Hindlimb muscle (tissue), 1 donor: Measurements from ENCODE around the gene PTPRN2. TPM values are rescaled to one million over a fixed set of nuclear protein-coding genes. Genes with fewer than 3 reads are reported as not detected.
"Not testable (repeated sequence)": the region's sequence is repeated elsewhere in the genome, so short reads cannot be mapped to it uniquely, and the experiment has no call there.

Source experiments
- DNase-seq: peaks from one replicate; pipeline ENCODE4 v3.0.0-alpha.2; 2013
- polyA plus RNA-seq: library from polyadenylated mRNA; unstranded; fragments of 120-200 nt; gene quantifications from one replicate; pipeline ENCODE4 v1.2.1, GENCODE V29; 2013; ENCODE audit not compliant: insufficient read length

The PTPRN2 gene
- polyA plus RNA-seq, 1 donor: 2.0 TPM

GRCh38 chr7:158246960-158247673 lies 340.5 kb downstream of the PTPRN2 start:
- no peak for DNase-seq

DNA sequence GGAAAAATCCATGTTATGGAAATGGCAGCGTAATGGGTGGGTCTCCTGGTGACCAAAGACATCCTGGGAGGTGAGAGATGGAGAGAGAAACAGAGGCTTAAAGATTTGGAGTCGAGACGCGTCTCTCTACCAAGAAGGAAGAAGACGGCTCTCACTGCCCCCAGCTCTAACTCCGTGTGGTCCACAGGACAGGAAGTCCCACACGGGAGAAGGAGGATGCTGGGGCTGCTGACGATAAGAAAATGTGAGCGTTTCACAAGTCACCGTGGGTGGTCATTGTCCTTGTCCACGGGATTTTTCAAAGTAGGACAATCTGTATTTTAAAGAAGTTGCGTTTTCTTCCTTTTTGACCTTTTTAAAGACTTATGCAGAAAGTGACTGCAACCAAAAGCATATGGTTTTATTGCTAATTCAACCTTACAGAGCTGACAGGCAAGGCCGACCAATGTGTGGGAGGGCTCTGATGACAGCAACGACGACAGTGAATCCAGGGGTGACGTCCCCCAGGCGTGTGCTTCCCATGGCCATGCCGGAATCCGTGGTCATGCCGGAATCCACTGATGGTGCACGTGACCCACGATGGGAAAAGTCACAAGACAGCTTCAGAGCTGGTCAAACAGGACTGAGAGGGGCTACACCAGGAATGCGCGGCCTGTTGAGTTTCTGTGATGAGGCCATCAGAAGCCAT lies 341.2 kb downstream of the PTPRN2 start:
- no peak for DNase-seq

DNA sequence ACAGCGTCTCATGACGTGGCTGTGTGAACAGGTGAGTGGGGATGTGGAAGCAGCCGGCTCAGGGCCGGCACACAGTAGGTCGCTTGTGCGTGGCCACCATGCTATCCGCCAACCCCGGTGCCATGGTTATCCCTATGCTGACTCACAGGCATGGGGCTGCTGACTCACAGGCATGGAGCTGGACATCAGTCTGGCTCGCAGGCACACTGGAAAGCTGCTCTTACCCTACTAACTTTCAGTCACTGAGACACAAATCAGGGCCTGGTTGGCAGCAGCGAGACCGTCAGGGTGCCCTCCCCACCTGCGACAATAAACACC lies 341.9 kb downstream of the PTPRN2 start:
- no peak for DNase-seq

- DNase-seq: no peak
Measured at GRCh38 chr7:158244873-158245723, 342.5 kb downstream of the PTPRN2 start.

- no peak for DNase-seq
Measured at GRCh38 chr7:158244430-158244829, 343.2 kb downstream of the PTPRN2 start.

DNA sequence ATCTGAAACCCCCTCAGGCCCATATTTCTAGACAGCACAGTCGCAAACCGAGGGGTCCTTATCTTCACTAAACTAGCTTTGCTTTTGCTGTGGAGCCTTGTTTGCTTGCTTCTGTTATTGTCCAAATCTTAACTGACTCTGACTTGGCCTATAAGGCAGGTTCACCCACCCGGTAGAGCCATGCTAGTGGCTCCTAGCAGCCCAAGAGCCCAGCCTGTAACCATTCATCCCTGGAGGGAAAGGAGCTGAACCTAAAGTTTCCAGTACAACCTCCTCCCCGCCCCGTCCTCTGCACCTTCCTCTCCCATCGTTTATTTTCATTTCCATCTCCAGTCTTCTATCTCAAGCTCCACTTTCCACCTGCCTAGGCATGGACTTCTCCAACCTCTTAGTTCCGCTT lies 345.7 kb downstream of the PTPRN2 start:
- no peak for DNase-seq

DNA sequence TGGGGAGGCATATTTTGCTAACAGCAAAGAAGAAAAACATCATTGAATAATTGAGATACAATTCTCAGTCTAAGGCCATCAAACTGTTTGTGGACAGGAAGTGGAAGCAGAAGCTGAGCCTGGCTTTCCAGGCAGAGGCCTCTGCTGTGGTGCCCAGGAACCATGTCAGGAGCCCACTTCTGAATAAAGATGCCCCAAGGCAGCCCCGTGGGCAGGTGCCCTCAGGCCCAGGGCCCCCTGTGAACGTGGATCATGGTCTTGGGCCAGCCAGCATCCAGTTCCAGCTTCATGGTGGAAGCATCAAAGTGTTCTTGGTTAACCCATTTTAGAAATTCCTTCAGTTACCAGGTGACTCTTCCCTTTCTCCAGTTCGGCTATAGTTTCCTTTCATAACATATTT lies 346.8 kb downstream of the PTPRN2 start:
- no peak for DNase-seq

DNA sequence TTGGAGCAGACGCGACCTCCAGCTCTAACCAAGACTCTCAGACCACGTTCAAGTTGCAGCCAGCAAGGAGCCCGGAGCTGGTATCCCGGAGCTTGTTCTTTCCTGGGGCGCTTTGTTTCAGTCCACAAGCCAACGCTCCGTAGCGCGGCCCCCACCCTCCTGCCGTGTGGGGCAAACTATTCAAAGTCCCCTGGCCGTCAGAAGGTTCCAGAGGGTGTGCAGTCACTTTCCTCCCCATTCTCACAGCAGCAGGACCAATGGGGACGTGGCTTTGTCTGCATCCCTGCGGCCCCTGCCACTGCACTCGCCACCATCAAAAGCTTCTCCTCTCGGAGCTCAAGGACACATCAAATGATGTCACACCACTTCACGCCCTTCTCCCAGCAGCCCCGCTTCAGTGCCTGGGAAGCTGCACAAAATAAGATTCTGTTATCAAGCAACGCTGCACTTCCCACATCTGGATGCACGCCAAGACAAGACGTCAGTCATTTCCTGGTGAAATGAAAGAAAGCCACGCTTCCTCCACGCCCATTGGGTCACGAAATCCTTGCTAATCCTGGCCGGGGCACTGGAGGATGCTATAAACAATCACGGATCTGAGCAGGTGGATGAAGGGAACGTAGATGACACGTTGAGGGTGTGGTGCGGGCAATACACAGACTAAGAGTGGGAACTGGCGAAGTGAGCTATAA lies 348.2 kb downstream of the PTPRN2 start:
- DNase-seq: peak; percentile 6

DNA sequence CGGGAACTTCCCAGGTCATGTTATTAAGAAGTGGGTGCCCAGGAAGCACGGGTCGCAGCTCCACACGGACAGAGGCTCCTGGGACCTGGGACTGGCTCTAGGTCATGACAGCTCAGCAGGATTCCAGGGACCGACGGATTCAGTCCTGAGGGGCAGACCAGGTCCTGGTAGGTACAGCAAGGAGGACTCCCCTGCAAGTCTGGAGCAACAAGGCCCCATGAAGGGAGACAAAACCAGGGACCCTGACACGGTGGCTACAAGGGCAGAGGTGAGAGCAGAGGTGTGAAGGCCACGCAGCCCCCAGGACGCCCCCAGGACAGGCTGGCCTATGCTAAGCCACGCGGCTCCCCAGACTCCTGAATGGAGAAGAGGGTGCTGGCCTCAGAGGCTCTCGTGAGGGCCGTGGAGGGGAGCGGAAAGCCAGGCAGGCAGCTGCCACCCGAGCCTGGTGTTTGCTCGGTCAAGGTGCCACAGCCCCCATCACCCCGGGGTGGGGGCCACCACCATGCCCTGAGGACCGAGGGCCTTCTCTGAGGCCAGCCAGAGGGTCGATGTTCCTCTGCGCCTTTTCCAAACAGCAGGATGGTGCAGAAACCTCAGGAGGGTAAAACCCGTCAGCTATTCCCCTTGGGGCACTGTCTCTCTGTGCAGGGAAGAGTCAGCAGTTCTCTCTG lies 348.9 kb downstream of the PTPRN2 start:
- no peak for DNase-seq

DNA sequence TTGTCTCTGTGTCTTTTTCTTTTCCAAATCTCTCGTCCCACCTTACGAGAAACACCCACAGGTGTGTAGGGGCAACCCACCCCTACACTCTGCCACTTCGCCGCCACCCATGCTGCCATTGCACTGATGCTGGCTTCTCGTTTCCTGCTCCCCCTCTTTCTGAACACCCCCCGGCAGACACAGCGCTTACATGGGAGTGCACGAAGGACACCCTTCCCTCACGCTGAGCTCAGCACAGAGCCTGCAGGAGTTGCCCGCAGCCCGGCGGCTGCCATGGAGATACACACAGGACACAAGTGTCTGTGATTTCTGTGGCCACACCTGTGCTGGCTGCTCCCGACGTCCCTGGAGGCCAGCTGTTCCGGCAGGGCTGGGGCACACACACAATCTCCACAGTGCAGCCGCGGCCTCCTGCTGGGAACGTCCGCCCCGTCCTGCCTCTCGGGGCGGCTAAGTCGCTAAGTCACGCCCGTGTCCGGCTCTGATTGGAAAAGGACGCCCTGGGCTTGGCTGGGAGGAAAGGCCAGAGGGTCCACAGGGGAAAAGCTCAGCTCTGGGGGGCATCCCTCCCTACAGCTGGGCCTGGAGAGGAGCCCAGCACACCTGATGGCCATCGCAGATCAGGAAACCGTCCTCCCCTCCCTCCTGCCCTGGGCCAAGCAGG lies 349.8 kb downstream of the PTPRN2 start:
- no peak for DNase-seq

DNA sequence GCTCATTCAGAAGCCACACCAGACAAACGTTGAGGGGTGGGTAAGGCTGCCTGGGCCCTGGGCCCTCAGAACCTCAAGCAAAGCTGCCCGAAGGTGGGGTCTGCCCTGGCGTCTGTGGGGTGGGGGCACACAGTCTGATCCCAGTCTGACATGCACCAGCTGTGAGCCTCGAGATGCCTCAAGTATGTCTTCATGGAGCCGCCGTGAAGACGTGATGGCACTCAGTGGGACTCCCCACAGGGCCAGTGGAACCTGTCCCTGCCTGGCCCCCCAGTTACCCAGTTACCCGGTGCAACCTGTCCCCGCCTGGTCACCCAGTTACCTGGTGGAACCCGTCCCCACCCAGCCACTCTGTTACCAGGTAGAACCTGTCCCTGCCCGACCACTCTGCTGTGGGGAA lies 351.2 kb downstream of the PTPRN2 start:
- DNase-seq: no peak

DNA sequence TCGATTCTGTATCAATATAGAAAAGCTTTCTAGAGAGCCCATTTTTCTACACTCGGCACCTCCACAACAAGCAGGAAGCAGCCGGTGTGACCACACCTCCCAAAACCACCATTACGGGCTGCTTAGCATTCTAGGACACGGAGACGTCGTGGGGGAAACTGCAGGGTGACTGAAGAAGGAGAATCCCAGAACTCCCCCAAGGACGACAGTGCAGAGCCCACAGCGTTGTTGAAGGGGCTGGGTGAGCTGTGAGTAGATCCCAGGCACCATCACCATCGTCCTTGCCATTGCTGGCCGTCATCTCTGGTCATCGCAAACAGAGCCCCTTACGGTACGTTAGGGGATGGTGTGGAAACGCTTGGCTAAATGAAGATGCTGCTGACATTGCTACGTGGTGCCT lies 351.8 kb downstream of the PTPRN2 start:
- DNase-seq: no peak

DNA sequence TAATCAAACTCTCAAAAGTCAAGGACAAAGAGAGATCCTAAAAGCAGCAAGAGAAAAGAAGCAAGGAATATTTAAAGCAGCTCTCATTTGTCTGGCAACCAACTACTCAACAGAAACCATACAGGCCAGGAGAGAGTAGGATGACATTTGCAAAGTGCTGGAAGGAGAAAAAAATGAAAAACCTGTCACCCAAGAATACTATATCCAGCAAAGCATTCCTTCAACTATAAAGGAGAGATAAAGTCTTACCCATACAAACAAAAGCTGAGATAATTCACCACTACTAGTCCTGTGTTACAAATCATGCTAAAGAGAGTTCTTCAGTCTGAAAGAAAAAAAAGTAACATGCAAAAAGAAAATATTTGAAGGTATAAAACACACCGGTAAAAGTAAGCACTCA lies 357.7 kb downstream of the PTPRN2 start:
- no peak for DNase-seq

DNA sequence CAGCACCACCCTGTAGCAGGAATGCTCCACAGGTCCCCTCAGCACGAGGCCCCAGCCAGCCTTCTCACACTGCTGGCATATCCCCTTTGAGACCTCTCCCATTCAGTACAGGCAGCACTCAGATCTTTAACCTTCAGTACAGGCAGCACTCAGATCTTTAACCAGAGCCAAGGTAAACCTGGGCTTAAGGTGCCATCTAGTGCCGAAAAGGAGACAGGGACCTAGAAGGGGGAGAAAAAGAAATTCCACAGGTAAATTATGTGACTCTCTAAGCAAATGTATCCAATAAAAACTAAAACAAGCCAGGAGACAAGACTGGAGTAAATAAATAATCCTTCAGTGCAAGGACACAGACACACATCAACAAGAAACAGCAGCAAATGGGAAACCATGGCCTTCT lies 358.6 kb downstream of the PTPRN2 start:
- no peak for DNase-seq

DNA sequence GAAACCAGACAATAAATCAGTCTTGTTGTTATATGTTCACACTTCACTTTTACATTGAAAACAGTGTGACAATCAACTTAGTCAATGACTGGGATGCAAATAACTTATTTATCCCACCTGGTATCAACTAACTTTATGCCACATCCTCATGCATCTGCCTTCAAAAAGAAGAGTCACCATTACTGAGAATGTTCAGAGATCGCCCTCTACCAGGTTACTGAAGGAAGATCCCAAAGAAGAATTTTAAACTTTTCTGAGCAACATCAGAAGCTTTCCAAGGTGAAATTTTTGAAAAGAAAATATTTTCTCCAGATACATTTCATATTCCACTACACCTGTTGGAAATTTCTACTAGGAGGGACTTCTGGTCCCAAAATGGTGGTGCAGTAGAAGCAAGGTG lies 359.5 kb downstream of the PTPRN2 start:
- no peak for DNase-seq

DNA sequence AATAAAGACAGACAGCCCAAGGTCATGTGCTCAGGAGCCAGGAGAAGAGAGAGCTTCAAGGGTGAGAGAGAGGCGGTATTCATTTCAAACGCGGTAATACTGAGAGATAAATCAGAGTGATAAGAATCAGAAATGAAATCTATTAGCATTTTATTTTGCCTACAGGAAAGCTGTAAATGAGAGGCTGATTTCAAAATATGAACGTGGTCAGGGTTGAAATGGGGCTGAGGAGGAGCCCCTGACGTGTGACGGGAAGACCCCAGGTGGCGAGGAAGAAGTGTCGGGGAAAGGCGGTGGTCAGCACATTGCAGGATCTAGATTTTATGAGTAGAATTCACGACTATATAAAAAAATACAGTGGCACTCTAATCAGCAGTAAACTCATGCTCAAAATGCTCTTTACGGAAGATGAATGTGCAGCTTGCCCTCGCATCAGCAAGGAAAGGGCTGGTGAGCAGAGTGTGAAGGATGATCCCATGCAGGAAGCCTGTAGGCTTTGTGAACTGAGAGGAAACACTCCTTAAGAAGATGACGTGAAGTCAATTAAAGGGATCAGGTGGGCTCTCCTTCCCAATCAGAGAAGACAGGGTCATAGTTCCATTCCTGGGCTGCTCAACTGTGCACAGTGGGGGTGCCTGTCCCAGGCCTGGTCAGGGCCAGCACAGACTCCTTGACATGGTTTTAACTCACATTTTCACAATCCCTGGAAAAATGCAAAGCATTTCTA lies 360.2 kb downstream of the PTPRN2 start:
- DNase-seq: no peak

- DNase-seq: no peak
Measured at GRCh38 chr7:158216198-158216597, 371.4 kb downstream of the PTPRN2 start.

DNA sequence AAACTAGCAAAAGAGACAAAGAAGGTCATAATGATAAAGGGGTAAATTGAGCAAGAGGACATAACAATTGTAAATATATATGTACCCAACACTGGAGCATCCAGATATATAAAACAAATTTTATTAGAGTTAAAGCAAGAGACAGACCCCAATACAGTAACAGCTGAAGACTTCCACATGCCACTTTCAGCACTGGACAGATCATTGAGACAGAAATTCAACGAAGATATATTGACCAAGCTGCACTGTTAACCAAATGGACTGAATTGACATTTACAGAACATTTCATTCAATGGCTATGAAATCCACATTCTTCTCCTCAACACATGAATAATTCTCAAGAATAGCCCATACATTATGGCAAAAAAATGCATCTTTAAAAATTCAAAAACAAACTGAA lies 378.2 kb downstream of the PTPRN2 start:
- no peak for DNase-seq

DNA sequence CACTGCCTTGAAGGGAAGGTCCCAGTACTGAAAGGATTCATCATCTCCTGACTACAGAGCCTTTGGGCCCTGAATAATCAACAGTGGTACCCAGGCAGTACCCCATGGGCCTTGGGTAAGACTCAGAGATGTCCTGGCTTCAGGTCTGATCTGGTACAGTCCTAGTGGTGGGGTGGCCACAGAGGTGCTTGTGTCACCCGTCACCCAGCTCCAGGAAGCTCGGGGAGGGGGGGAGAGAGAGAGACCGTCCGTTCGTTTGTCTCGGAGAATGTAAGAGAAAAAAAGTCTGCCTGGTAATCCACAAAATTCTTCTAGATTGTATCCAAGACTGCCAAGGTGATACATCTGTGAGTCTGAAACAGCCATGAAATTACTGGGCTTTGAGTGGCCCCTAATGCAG lies 381.3 kb downstream of the PTPRN2 start:
- DNase-seq: no peak

GRCh38 chr7:158204453-158204852 lies 383.2 kb downstream of the PTPRN2 start:
- no peak for DNase-seq

DNA sequence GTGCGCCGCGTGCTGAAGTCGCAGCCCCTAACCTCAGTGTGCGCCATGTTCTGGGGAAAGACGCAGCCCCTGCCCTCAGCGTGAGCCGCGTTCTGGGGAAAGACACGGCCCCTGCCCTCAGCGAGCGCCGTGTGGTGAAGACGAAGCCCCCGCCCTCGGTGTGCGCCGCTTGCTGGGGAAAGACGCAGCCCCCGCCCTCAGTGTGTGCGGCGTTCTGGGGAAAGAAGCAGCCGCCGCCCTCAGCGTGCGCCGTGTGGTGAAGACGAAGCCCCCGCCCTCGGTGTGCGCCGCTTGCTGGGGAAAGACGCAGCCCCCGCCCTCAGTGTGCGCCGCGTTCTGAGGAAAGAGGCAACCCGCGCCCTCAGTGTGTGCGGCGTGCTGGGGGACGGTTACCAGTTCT lies 383.7 kb downstream of the PTPRN2 start:
- DNase-seq: not testable (repeated sequence)
